GM20431 (cell line): ENCODE results near the gene KPTN.

Experiments
- in situ Hi-C: fragments of 300-500 bp; cut with MseI, MboI; formaldehyde crosslinking; loops from one replicate; pipeline ENCODE4 v1.15.0; 2020; ENCODE audit warnings: low sequenced_read_pairs; ENCODE audit not compliant: unreplicated experiment

The KPTN gene

GRCh38 chr19:47483800-47484690 lies at the start of gene KPTN:
TSS of gene KPTN (minus strand) at chr19:47484219. CDS start at chr19:47484160, 59 bp downstream.
- in situ Hi-C loops: no loop called here

- in situ Hi-C loops: no loop called here
Measured at GRCh38 chr19:47531640-47532387, 47.8 kb upstream of the KPTN start.

GRCh38 chr19:47529018-47529742 lies 45.2 kb upstream of the KPTN start:
- in situ Hi-C loops: no loop called here

GRCh38 chr19:47526798-47527197 lies 42.8 kb upstream of the KPTN start:
- in situ Hi-C loops: no loop called here

GRCh38 chr19:47523473-47523872 lies 39.5 kb upstream of the KPTN start:
- in situ Hi-C loops: no loop called here

GRCh38 chr19:47521473-47522180 lies 37.6 kb upstream of the KPTN start:
- in situ Hi-C loops: no loop called here

- in situ Hi-C loops: no loop called here
Measured at GRCh38 chr19:47520839-47521238, 36.8 kb upstream of the KPTN start.

GRCh38 chr19:47520343-47520806 lies 36.4 kb upstream of the KPTN start:
- in situ Hi-C loops: no loop called here

GRCh38 chr19:47518854-47519253 lies 34.8 kb upstream of the KPTN start:
- in situ Hi-C loops: no loop called here

GRCh38 chr19:47518139-47518538 lies 34.1 kb upstream of the KPTN start:
- in situ Hi-C loops: no loop called here

GRCh38 chr19:47514869-47515588 lies 31.0 kb upstream of the KPTN start, which contains the start of gene NAPA:
TSS of gene NAPA (minus strand) at chr19:47515063. CDS start at chr19:47514940, 123 bp downstream.
- in situ Hi-C loops: no loop called here

- in situ Hi-C loops: no loop called here
Measured at GRCh38 chr19:47514151-47514868, 30.3 kb upstream of the KPTN start.

- in situ Hi-C loops: no loop called here
Measured at GRCh38 chr19:47512948-47513319, 28.9 kb upstream of the KPTN start.

GRCh38 chr19:47512183-47512947 lies 28.3 kb upstream of the KPTN start:
- in situ Hi-C loops: no loop called here

- in situ Hi-C loops: no loop called here
Measured at GRCh38 chr19:47511681-47512080, 27.7 kb upstream of the KPTN start.

- in situ Hi-C loops: no loop called here
Measured at GRCh38 chr19:47511128-47511517, 27.1 kb upstream of the KPTN start.

GRCh38 chr19:47510516-47511127 lies 26.6 kb upstream of the KPTN start:
- in situ Hi-C loops: no loop called here
